Activated T-helper 2 cell treated with anti-CD3 and anti-CD28 coated beads, Interferon-gamma antibody, Interleukin-2, Interleukin-4, amounts not matched to agents 10 μg/mL and 5 μg/mL and 100 μg/mL, durations not matched to agents 14 hours and 24 hours and 36 hours (primary cell): ENCODE data around the gene KLK10. TPM values are rescaled to one million over a fixed set of nuclear protein-coding genes. Genes with fewer than 3 reads are reported as not detected.

Source experiments
- DNase-seq: peaks from one replicate; pipeline ENCODE4 v3.0.0; 2021; ENCODE audit warnings: low spot score
- H3K27ac Mint-ChIP-seq: one replicate; pipeline ENCODE4 v1.8.0; 2021; ENCODE audit warnings: mixed read lengths
- H3K27me3 Mint-ChIP-seq: one replicate; pipeline ENCODE4 v1.8.0; 2021; ENCODE audit warnings: low read depth, mixed read lengths
- H3K36me3 Mint-ChIP-seq: one replicate; pipeline ENCODE4 v1.8.0; 2021; ENCODE audit warnings: low read depth, mixed read lengths
- H3K4me1 Mint-ChIP-seq: one replicate; pipeline ENCODE4 v1.8.0; 2021; ENCODE audit warnings: low read depth, mixed read lengths
- H3K4me3 Mint-ChIP-seq: one replicate; pipeline ENCODE4 v1.8.0; 2021; ENCODE audit warnings: low read depth, mild to moderate bottlenecking, moderate library complexity, mixed read lengths
- H3K9me3 Mint-ChIP-seq: one replicate; pipeline ENCODE4 v1.8.0; 2021; ENCODE audit warnings: mixed read lengths
- intact Hi-C: fragments of 100-400 bp; cut with micrococcal nuclease; formaldehyde crosslinking; loops from one replicate; pipeline ENCODE4 v1.15.1; 2023
- total RNA-seq: library from RNA; stranded (reverse); gene quantifications from 2 replicates; pipeline ENCODE4 v1.2.3, GENCODE V29; 2022

KLK10 gene
- total RNA-seq, 1 donor from 2014 or later, result not detected

- no peaks in the 10 kb centered on the region for H3K4me1 Mint-ChIP-seq
- DNase-seq, result no peak
- no peak overlapping the region for H3K4me3 Mint-ChIP-seq
- intact Hi-C loops, result no loop called here
- H3K36me3 Mint-ChIP-seq, result no peaks in the 10 kb centered on the region
- H3K27ac Mint-ChIP-seq, result no peak overlapping the region
- peaks cover 2% of the 10 kb centered on the region for H3K27me3 Mint-ChIP-seq
- H3K9me3 Mint-ChIP-seq, result no peaks in the 10 kb centered on the region
These were observed 17.0 kb upstream of the KLK10 start for GRCh38 chr19:51036519-51036918.

GRCh38 chr19:51034704-51035103 lies 15.2 kb upstream of the KLK10 start, which contains the start of gene KLK12:
TSS of gene KLK12 (minus strand) at chr19:51035002. CDS start at chr19:51034621, 381 bp downstream.
- Mint-ChIP-seq H3K9me3 (no peaks in the 10 kb centered on the region), H3K4me3 (no peak within 1 kb of the TSS), H3K27ac (no peak within 1 kb of the TSS), H3K36me3 (no peaks in the 10 kb centered on the region), H3K4me1 (no peaks in the 10 kb centered on the region), H3K27me3 (peaks cover 2% of the 10 kb centered on the region)
- no peak for DNase-seq
- intact Hi-C loops, result no loop called here

DNA sequence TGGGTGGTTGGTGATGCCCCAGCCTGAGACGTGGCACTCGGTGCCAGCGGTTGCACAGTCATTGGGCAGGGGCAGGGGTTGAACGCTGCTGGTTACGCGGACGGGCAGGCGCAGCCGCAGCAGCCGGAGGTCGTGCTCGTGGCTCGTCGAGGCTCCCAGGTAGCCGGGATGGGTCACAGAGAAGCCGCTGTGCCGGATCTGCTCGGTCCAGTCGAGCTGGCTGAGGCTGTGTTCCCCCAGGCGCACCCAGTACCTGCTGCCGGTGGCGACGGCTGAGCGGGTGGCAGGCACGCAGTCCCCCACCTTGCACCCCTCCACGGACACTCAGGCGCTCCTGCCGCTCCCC lies 12.3 kb upstream of the KLK10 start:
- intact Hi-C loops, result no loop called here
- Mint-ChIP-seq H3K4me3 (no peak overlapping the region), H3K9me3 (no peaks in the 10 kb centered on the region), H3K27ac (no peak overlapping the region), H3K4me1 (no peaks in the 10 kb centered on the region), H3K36me3 (no peaks in the 10 kb centered on the region), H3K27me3 (peaks cover 2% of the 10 kb centered on the region)
- no peak for DNase-seq

GRCh38 chr19:51031220-51031879 lies 11.8 kb upstream of the KLK10 start:
- H3K27ac Mint-ChIP-seq, result no peak overlapping the region
- no peaks in the 10 kb centered on the region for H3K36me3 Mint-ChIP-seq
- no peaks in the 10 kb centered on the region for H3K9me3 Mint-ChIP-seq
- DNase-seq, result no peak
- H3K27me3 Mint-ChIP-seq, result peaks cover 5% of the 10 kb centered on the region
- intact Hi-C loops, result no loop called here
- H3K4me1 Mint-ChIP-seq, result no peaks in the 10 kb centered on the region
- no peak overlapping the region for H3K4me3 Mint-ChIP-seq

GRCh38 chr19:51030631-51031030 lies 11.1 kb upstream of the KLK10 start:
- no peak overlapping the region for H3K4me3 Mint-ChIP-seq
- intact Hi-C loops, result no loop called here
- peaks cover 5% of the 10 kb centered on the region for H3K27me3 Mint-ChIP-seq
- no peaks in the 10 kb centered on the region for H3K36me3 Mint-ChIP-seq
- no peak for DNase-seq
- no peaks in the 10 kb centered on the region for H3K9me3 Mint-ChIP-seq
- no peak overlapping the region for H3K27ac Mint-ChIP-seq
- no peaks in the 10 kb centered on the region for H3K4me1 Mint-ChIP-seq

DNA sequence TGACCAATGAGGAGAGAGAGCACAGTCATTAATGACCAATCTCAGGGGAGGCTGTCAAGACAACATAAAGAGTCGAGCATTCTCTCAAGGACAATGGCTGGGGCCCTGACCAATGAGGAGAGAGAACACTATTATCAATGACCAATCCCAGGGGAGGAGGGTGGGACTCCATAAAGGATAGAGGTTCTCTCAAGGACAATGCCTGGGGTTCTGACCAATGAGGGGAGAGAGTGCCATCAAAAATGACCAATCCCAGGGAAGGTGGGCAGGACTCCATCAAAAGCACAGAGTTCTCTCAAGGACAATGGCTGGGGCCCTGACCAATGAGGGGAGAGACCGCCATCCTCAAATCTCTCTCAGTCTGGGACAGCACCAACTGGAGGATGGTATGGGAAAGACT lies 10.2 kb upstream of the KLK10 start:
- Mint-ChIP-seq H3K36me3 (no peaks in the 10 kb centered on the region), H3K27ac (no peak overlapping the region), H3K9me3 (no peaks in the 10 kb centered on the region), H3K4me3 (no peak overlapping the region), H3K4me1 (no peaks in the 10 kb centered on the region), H3K27me3 (peaks cover 5% of the 10 kb centered on the region)
- DNase-seq, result no peak
- intact Hi-C loops, result no loop called here

DNA sequence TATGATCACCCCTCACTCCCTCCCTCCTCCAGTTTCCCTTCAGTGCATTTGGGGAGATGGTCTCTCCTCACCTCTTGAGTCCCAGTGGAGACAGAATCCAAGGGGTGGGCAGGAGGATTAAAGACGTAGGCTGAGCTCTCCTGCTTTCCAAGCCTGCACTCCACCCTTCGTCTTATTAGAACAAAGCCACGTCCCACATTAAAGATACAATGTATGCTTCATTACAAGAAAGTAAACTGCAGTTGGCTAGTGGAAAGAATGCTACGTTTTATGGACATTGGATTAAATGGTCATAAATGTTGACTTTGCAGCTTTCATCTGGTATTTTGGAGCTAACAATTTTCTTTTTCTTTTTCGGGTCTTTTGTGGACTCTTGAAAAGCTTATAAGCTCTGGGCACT lies 8.4 kb upstream of the KLK10 start:
- no peaks in the 10 kb centered on the region for H3K36me3 Mint-ChIP-seq
- peaks cover 3% of the 10 kb centered on the region for H3K27me3 Mint-ChIP-seq
- no peaks in the 10 kb centered on the region for H3K9me3 Mint-ChIP-seq
- no peaks in the 10 kb centered on the region for H3K4me1 Mint-ChIP-seq
- intact Hi-C loops, result no loop called here
- DNase-seq, result no peak
- no peak overlapping the region for H3K27ac Mint-ChIP-seq
- H3K4me3 Mint-ChIP-seq, result no peak overlapping the region

GRCh38 chr19:51027126-51027806 lies 7.8 kb upstream of the KLK10 start:
- no peaks in the 10 kb centered on the region for H3K9me3 Mint-ChIP-seq
- no peak for DNase-seq
- no peaks in the 10 kb centered on the region for H3K36me3 Mint-ChIP-seq
- H3K4me1 Mint-ChIP-seq, result no peaks in the 10 kb centered on the region
- intact Hi-C loops, result no loop called here
- H3K27ac Mint-ChIP-seq, result no peak overlapping the region
- no peak overlapping the region for H3K4me3 Mint-ChIP-seq
- H3K27me3 Mint-ChIP-seq, result peaks cover 8% of the 10 kb centered on the region

DNA sequence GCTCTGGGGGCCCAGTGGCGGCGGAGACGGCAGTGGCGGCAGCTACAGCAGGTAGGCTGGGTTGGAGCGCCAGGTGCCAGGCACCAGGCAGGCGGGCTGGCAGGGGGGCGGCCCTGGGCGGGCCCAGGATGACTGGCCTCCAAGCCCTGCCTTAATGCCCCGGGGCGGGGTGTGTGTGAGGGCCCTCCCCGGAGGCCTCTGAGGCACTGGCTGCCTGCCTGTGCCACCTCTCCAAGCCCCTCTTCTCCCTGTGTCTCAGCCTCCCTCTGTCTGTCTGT lies 7.0 kb upstream of the KLK10 start, which contains the start of gene KLK11:
Gene KLK11 (minus strand): TSS at position 63 of the 278 bp plus-strand sequence. CDS start 985 bp downstream, outside the sequence.
- Mint-ChIP-seq H3K36me3 (no peaks in the 10 kb centered on the region), H3K4me1 (no peaks in the 10 kb centered on the region), H3K27ac (no peak within 1 kb of the TSS), H3K4me3 (no peak within 1 kb of the TSS), H3K27me3 (peaks cover 8% of the 10 kb centered on the region), H3K9me3 (no peaks in the 10 kb centered on the region)
- no peak for DNase-seq
- intact Hi-C loops, result no loop called here

- Mint-ChIP-seq H3K36me3 (no peaks in the 10 kb centered on the region), H3K27me3 (peaks cover 8% of the 10 kb centered on the region), H3K4me3 (no peak overlapping the region), H3K27ac (no peak overlapping the region), H3K9me3 (no peaks in the 10 kb centered on the region), H3K4me1 (no peaks in the 10 kb centered on the region)
- no peak for DNase-seq
- intact Hi-C loops, result no loop called here
These were observed 6.5 kb upstream of the KLK10 start for GRCh38 chr19:51025809-51026553.

DNA sequence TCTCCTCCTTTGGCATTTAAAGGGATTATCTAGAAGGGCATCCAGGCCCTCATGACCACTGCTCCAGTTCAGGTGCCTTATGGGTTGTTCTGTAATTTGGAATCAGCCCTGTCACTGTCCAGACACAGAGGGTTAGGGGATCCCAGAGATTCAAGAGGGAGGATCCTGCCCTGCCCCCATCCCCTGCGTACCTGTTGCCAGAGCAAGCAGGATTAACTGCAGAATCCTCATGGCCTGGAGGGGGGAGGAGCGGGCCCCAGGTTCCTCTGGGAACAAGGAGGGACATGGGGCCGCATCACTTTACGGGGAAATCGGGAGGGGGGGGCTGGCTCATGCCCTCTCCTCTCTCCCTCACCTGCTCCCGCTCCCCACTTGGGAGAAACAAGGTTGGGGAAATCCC lies 5.9 kb upstream of the KLK10 start:
- Mint-ChIP-seq H3K9me3 (no peaks in the 10 kb centered on the region), H3K27me3 (peaks cover 9% of the 10 kb centered on the region), H3K4me3 (no peak overlapping the region), H3K36me3 (no peaks in the 10 kb centered on the region), H3K27ac (no peak overlapping the region), H3K4me1 (no peaks in the 10 kb centered on the region)
- intact Hi-C loops, result no loop called here
- no peak for DNase-seq

DNA sequence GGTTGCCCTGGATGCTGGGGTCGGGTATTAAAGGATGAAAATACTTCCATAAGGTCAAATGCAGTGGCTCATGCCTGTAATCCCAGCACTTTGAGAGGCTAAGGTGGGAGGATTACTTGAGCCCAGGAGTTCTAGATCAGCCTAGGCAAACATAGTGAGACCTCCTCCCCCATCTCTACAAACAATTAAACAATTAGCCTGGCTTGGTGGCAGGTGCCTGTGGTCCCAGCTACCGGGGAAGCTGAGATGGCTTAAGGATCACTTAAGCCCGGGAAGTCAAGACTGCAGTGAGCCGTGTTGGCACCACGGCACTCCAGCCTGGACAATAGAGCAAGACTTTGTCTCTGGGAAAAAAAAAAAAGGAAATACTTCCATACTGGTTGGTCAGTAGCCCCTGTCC lies 5.4 kb upstream of the KLK10 start:
- Mint-ChIP-seq H3K4me1 (peaks cover under 1% of the 10 kb centered on the region), H3K27ac (no peak overlapping the region), H3K27me3 (peaks cover 14% of the 10 kb centered on the region), H3K36me3 (no peaks in the 10 kb centered on the region), H3K4me3 (no peak overlapping the region), H3K9me3 (no peaks in the 10 kb centered on the region)
- intact Hi-C loops, result no loop called here
- DNase-seq, result no peak

GRCh38 chr19:51023946-51024345 lies 4.4 kb upstream of the KLK10 start:
- DNase-seq, result no peak
- Mint-ChIP-seq H3K9me3 (no peaks in the 10 kb centered on the region), H3K4me3 (no peak overlapping the region), H3K36me3 (no peaks in the 10 kb centered on the region), H3K4me1 (peaks cover 4% of the 10 kb centered on the region), H3K27me3 (peaks cover 23% of the 10 kb centered on the region), H3K27ac (no peak overlapping the region)
- intact Hi-C loops, result no loop called here
